ENCODE results near the gene SORCS3. TPM values are rescaled to one million over a fixed set of nuclear protein-coding genes. Genes with fewer than 3 reads are reported as not detected.

Gene SORCS3
- total RNA-seq, 2 donors from 2014 or later, result not detected

DNA sequence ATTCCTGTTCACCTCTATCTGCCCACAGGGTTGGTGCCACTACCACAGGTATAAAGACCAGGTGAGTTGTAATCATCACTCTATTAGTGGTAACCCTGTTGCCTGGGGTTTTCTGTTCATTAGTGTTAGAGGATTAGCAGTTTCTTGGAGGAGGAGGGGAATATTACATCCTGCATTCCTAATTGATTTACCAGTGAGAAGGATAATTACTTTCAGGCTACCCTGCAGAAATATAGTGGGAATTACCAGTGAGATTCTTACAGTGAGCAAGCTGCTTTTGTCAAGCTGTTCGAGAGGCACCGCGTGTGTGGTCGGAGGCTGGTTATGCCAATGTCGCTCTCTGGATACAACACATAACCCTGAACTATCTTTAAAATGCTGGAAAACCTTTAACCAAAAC lies 280.7 kb downstream of the SORCS3 start:
- no peaks in the 10 kb centered on the region for H3K4me1 ChIP-seq
- ATAC-seq (no peak), DNase-seq (no peak)
- no peak overlapping the region for H3K27ac ChIP-seq
- no peaks in the 10 kb centered on the region for H3K27me3 ChIP-seq
- H3K9me3 ChIP-seq, result no peaks in the 10 kb centered on the region
- no peaks in the 10 kb centered on the region for H3K36me3 ChIP-seq (replicated peaks in 1 of 2; ENCODE audit: insufficient read depth in 1 of 2, low read depth in 2 of 2)
- intact Hi-C loops (cut with DNase I), result no loop called here
- WGBS, 2 donors, result 79 to 84% methylated on average over 5 of the region's 5 CpGs
- TF ChIP-seq, protein P1, sequence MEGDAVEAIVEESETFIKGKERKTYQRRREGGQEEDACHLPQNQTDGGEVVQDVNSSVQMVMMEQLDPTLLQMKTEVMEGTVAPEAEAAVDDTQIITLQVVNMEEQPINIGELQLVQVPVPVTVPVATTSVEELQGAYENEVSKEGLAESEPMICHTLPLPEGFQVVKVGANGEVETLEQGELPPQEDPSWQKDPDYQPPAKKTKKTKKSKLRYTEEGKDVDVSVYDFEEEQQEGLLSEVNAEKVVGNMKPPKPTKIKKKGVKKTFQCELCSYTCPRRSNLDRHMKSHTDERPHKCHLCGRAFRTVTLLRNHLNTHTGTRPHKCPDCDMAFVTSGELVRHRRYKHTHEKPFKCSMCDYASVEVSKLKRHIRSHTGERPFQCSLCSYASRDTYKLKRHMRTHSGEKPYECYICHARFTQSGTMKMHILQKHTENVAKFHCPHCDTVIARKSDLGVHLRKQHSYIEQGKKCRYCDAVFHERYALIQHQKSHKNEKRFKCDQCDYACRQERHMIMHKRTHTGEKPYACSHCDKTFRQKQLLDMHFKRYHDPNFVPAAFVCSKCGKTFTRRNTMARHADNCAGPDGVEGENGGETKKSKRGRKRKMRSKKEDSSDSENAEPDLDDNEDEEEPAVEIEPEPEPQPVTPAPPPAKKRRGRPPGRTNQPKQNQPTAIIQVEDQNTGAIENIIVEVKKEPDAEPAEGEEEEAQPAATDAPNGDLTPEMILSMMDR (IDR thresholded peaks at IDR 0.05), result no peak
- no peak for TF ChIP-seq POLR2A (IDR thresholded peaks at IDR 0.05)
- H3K4me3 ChIP-seq, result no peak overlapping the region

DNA sequence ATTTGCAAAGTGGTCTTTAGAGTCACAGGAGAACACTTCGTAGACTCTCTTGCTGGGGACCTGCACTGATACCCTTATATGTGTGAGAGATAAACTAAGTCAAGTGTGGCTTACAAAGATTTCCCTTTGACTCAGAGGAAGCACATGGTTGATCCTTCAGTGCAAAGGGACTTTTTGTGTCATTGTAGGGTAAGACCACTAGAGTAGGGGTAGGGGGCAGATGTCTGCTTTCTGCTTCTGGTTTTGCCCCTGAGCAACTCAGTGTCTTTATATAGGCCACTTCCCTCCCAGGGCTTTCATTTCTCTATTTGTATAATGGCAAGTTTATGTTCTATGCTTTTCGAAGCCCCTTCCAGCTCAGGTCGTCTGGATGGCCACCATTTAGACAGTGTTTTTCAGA lies 281.7 kb downstream of the SORCS3 start:
- no peaks in the 10 kb centered on the region for H3K27me3 ChIP-seq
- H3K27ac ChIP-seq, result no peak overlapping the region
- TF ChIP-seq, protein P1 (IDR thresholded peaks at IDR 0.05), result no peak
- TF ChIP-seq POLR2A (IDR thresholded peaks at IDR 0.05), result no peak
- DNase-seq (no peak), ATAC-seq (no peak)
- no peaks in the 10 kb centered on the region for H3K4me1 ChIP-seq
- H3K9me3 ChIP-seq, result no peaks in the 10 kb centered on the region
- intact Hi-C loops (cut with DNase I), result no loop called here
- WGBS, 2 donors, result 55 to 57% methylated on average over 3 of the region's 3 CpGs
- no peaks in the 10 kb centered on the region for H3K36me3 ChIP-seq (replicated peaks in 1 of 2; ENCODE audit: insufficient read depth in 1 of 2, low read depth in 2 of 2)
- no peak overlapping the region for H3K4me3 ChIP-seq

DNA sequence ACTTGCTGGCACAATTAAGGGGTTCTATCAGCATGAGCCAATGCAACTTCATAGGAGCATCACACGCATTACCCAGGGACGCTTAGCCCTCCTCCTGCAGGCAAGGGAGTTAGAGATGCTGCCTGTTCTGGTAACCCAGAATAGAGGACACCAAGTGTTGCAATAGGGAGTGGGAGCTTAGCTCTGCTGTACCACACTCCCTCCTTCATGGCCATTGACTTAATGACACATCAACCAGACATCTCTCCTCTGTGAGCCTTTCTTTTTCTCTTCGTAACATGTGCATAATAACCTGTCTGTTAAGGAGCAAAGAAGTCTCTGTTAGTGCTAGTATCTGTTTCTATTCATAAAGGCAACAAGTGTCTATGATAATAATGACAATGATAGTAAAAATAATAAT lies 282.4 kb downstream of the SORCS3 start:
- intact Hi-C loops (cut with DNase I), result no loop called here
- TF ChIP-seq, protein P1 (IDR thresholded peaks at IDR 0.05), result no peak
- TF ChIP-seq POLR2A (IDR thresholded peaks at IDR 0.05), result no peak

DNA sequence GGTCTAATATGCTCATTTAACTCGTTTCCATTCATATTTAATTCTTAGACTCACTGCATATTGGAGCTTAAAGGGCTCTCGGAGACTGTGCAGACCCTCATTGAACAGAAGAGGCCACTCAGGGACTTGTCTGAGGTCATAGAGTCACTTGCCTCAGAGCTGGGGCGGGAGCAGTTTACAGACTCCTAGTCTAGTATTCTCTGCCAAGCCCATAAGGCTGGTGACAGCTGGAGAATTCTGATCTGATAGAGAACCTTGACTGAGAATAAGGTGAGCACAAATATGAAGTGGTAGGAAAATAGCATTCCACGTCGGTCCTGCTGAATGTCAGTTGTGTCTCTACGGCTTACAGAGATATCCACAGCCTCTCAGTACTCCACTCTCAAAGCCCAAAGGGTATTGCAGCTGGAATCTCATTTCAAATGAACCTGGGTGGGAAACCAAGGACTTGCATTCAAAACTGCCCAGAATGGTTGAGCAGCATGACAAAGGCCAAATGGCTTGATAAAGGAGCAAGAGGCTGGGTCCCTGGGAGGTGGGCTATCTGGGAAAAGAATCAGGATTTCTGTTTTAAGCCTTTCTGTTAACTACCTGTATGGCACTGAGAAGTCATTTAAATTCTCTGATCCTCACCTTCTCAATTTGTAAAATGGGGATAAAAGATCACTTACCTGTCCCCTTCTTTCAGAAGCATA lies 283.2 kb downstream of the SORCS3 start:
- TF ChIP-seq, protein P1 (IDR thresholded peaks at IDR 0.05), result no peak
- TF ChIP-seq POLR2A (IDR thresholded peaks at IDR 0.05), result no peak
- no peak for ATAC-seq
- intact Hi-C loops (cut with DNase I), result no loop called here

More for the DNA sequence above, 282.4 kb downstream of the SORCS3 start:
- Histone ChIP-seq H3K9me3 (no peaks in the 10 kb centered on the region), H3K36me3 (replicated peaks in 1 of 2; ENCODE audit: insufficient read depth in 1 of 2, low read depth in 2 of 2) (no peaks in the 10 kb centered on the region), H3K4me1 (no peaks in the 10 kb centered on the region), H3K4me3 (no peak overlapping the region), H3K27me3 (no peaks in the 10 kb centered on the region), H3K27ac (no peak overlapping the region)
- no peak for ATAC-seq
- no peak for DNase-seq
- 66 to 77% methylated on average over 2 to 3 of the region's 3 CpGs for WGBS, 2 donors

More for the DNA sequence above, 283.2 kb downstream of the SORCS3 start:
- DNase-seq, result no peak
- Histone ChIP-seq H3K4me3 (no peak overlapping the region), H3K27me3 (no peaks in the 10 kb centered on the region), H3K4me1 (no peaks in the 10 kb centered on the region), H3K9me3 (no peaks in the 10 kb centered on the region), H3K36me3 (replicated peaks in 1 of 2; ENCODE audit: insufficient read depth in 1 of 2, low read depth in 2 of 2) (no peaks in the 10 kb centered on the region), H3K27ac (no peak overlapping the region)
- WGBS, 2 donors, result 53 to 62% methylated on average over 6 of the region's 6 CpGs

Data from body of pancreas (tissue), 4 donors.